ENCODE results near the gene CR1.
"Not testable (repeated sequence)": the region's sequence is repeated elsewhere in the genome, so short reads cannot be mapped to it uniquely, and the experiment has no call there.

Gene CR1

GRCh38 chr1:207520400-207521345 is 24.7 kb downstream of the CR1 start:
- H3K27me3 Mint-ChIP-seq; H3K4me3 Mint-ChIP-seq; H3K4me1 Mint-ChIP-seq; H3K36me3 Mint-ChIP-seq (ENCODE audit: low read depth); ATAC-seq; H3K9me3 Mint-ChIP-seq; DNase-seq; H3K27ac Mint-ChIP-seq: not testable (repeated sequence)

- H3K27ac Mint-ChIP-seq; H3K4me1 Mint-ChIP-seq; H3K4me3 Mint-ChIP-seq; DNase-seq; ATAC-seq; H3K36me3 Mint-ChIP-seq (ENCODE audit: low read depth); H3K9me3 Mint-ChIP-seq; H3K27me3 Mint-ChIP-seq: not testable (repeated sequence)
Measured at GRCh38 chr1:207525239-207525638, 29.3 kb downstream of the CR1 start.

- peak; percentile 36 for ATAC-seq
- not testable (repeated sequence) for H3K4me3 Mint-ChIP-seq; H3K9me3 Mint-ChIP-seq; H3K27ac Mint-ChIP-seq; H3K27me3 Mint-ChIP-seq; H3K36me3 Mint-ChIP-seq (ENCODE audit: low read depth); H3K4me1 Mint-ChIP-seq; DNase-seq
Measured at GRCh38 chr1:207528401-207528800, 32.4 kb downstream of the CR1 start.

- H3K4me1 Mint-ChIP-seq; H3K27ac Mint-ChIP-seq; DNase-seq; H3K4me3 Mint-ChIP-seq; H3K36me3 Mint-ChIP-seq (ENCODE audit: low read depth); H3K27me3 Mint-ChIP-seq; H3K9me3 Mint-ChIP-seq: not testable (repeated sequence)
- peak; percentile 54 for ATAC-seq
Measured at GRCh38 chr1:207536263-207536662, 40.3 kb downstream of the CR1 start.

- not testable (repeated sequence) for H3K4me1 Mint-ChIP-seq; H3K27ac Mint-ChIP-seq; H3K9me3 Mint-ChIP-seq; DNase-seq; ATAC-seq; H3K27me3 Mint-ChIP-seq; H3K4me3 Mint-ChIP-seq; H3K36me3 Mint-ChIP-seq (ENCODE audit: low read depth)
Measured at GRCh38 chr1:207546677-207547357, 50.9 kb downstream of the CR1 start.

- not testable (repeated sequence) for H3K4me3 Mint-ChIP-seq; DNase-seq; H3K27me3 Mint-ChIP-seq; H3K27ac Mint-ChIP-seq; H3K36me3 Mint-ChIP-seq (ENCODE audit: low read depth); H3K9me3 Mint-ChIP-seq; H3K4me1 Mint-ChIP-seq
- peak; percentile 52 for ATAC-seq
Measured at GRCh38 chr1:207554823-207555222, 58.9 kb downstream of the CR1 start.

- Mint-ChIP-seq H3K36me3 (ENCODE audit: low read depth) (no peaks in the 10 kb centered on the region), H3K27me3 (peaks cover 3% of the 10 kb centered on the region), H3K4me1 (no peaks in the 10 kb centered on the region), H3K27ac (no peak overlapping the region), H3K9me3 (no peaks in the 10 kb centered on the region), H3K4me3 (no peak overlapping the region)
- no peak for ATAC-seq
- peak; percentile 3 for DNase-seq
Measured at GRCh38 chr1:207565546-207566468, 69.8 kb downstream of the CR1 start.

- not testable (repeated sequence) for H3K27me3 Mint-ChIP-seq; H3K4me3 Mint-ChIP-seq; H3K36me3 Mint-ChIP-seq (ENCODE audit: low read depth); H3K4me1 Mint-ChIP-seq; DNase-seq; H3K27ac Mint-ChIP-seq; H3K9me3 Mint-ChIP-seq
- ATAC-seq: peak; percentile 57
Measured at GRCh38 chr1:207571926-207572325, 76.0 kb downstream of the CR1 start.

GRCh38 chr1:207573074-207573473 is 77.1 kb downstream of the CR1 start:
- ATAC-seq: not testable (repeated sequence)

GRCh38 chr1:207575381-207575780 is 79.4 kb downstream of the CR1 start:
- not testable (repeated sequence) for H3K4me1 Mint-ChIP-seq; H3K4me3 Mint-ChIP-seq; ATAC-seq; H3K9me3 Mint-ChIP-seq; H3K27ac Mint-ChIP-seq; H3K36me3 Mint-ChIP-seq (ENCODE audit: low read depth); H3K27me3 Mint-ChIP-seq; DNase-seq

More at GRCh38 chr1:207573074-207573473, 77.1 kb downstream of the CR1 start:
- H3K36me3 Mint-ChIP-seq (ENCODE audit: low read depth); H3K27me3 Mint-ChIP-seq; H3K4me1 Mint-ChIP-seq; DNase-seq; H3K27ac Mint-ChIP-seq; H3K4me3 Mint-ChIP-seq; H3K9me3 Mint-ChIP-seq: not testable (repeated sequence)

GRCh38 chr1:207578796-207579435 is 83.0 kb downstream of the CR1 start:
- Mint-ChIP-seq H3K4me3 (no peak overlapping the region), H3K9me3 (no peaks in the 10 kb centered on the region), H3K36me3 (ENCODE audit: low read depth) (no peaks in the 10 kb centered on the region), H3K4me1 (peaks cover 2% of the 10 kb centered on the region), H3K27ac (no peak overlapping the region), H3K27me3 (no peaks in the 10 kb centered on the region)
- no peak for ATAC-seq
- no peak for DNase-seq

- H3K27me3 Mint-ChIP-seq: no peaks in the 10 kb centered on the region
- no peaks in the 10 kb centered on the region for H3K9me3 Mint-ChIP-seq
- no peak overlapping the region for H3K4me3 Mint-ChIP-seq
- ATAC-seq (peak; percentile 77), DNase-seq (peak; percentile 35)
- no peak overlapping the region for H3K27ac Mint-ChIP-seq
- H3K36me3 Mint-ChIP-seq (ENCODE audit: low read depth): no peaks in the 10 kb centered on the region
- H3K4me1 Mint-ChIP-seq: peaks cover 2% of the 10 kb centered on the region
Measured at GRCh38 chr1:207579436-207579799, 83.5 kb downstream of the CR1 start.

GRCh38 chr1:207581496-207582153 is 85.7 kb downstream of the CR1 start:
- Mint-ChIP-seq H3K27me3 (no peaks in the 10 kb centered on the region), H3K27ac (no peak overlapping the region)

GRCh38 chr1:207589506-207589905 is 93.5 kb downstream of the CR1 start:
- ATAC-seq; H3K27me3 Mint-ChIP-seq; DNase-seq; H3K27ac Mint-ChIP-seq; H3K4me3 Mint-ChIP-seq; H3K36me3 Mint-ChIP-seq (ENCODE audit: low read depth); H3K4me1 Mint-ChIP-seq; H3K9me3 Mint-ChIP-seq: not testable (repeated sequence)

More at GRCh38 chr1:207581496-207582153, 85.7 kb downstream of the CR1 start:
- no peaks in the 10 kb centered on the region for H3K9me3 Mint-ChIP-seq
- H3K4me1 Mint-ChIP-seq: peaks cover 2% of the 10 kb centered on the region
- DNase-seq (no peak), ATAC-seq (no peak)
- H3K4me3 Mint-ChIP-seq: no peak overlapping the region
- H3K36me3 Mint-ChIP-seq (ENCODE audit: low read depth): no peaks in the 10 kb centered on the region
